Stimulated activated CD8-positive, alpha-beta memory T cell treated with anti-CD3 and anti-CD28 coated beads, Interleukin-4, amount 100 ng/mL, for 24 hours (primary cell): ENCODE measurements around the gene LPIN3.
"Not testable (repeated sequence)": the region's sequence is repeated elsewhere in the genome, so short reads cannot be mapped to it uniquely, and the experiment has no call there.

ENCODE experiments used
- DNase-seq: peaks from one replicate; pipeline ENCODE4 v3.0.0-alpha.2; 2020; ENCODE audit warnings: low read depth

The LPIN3 gene

GRCh38 chr20:41340327-41341055 lies at the start of gene LPIN3:
LPIN3 (plus strand) TSS chr20:41340821; CDS start chr20:41345804, 4,983 bp downstream.
- DNase-seq, result peak; percentile 30

- no peak for DNase-seq
Observed at GRCh38 chr20:41293269-41294037, 47.2 kb upstream of the LPIN3 start.

GRCh38 chr20:41299899-41300298 lies 40.7 kb upstream of the LPIN3 start:
- DNase-seq, result no peak

- DNase-seq, result no peak
Observed at GRCh38 chr20:41300383-41300782, 40.2 kb upstream of the LPIN3 start.

- no peak for DNase-seq
Observed at GRCh38 chr20:41300886-41301285, 39.7 kb upstream of the LPIN3 start.

- DNase-seq, result no peak
Observed at GRCh38 chr20:41304002-41304401, 36.6 kb upstream of the LPIN3 start.

GRCh38 chr20:41304424-41305079 lies 36.1 kb upstream of the LPIN3 start:
- no peak for DNase-seq

GRCh38 chr20:41306061-41306727 lies 34.4 kb upstream of the LPIN3 start:
- DNase-seq, result no peak

GRCh38 chr20:41307021-41307420 lies 33.6 kb upstream of the LPIN3 start:
- no peak for DNase-seq

GRCh38 chr20:41308290-41308711 lies 32.3 kb upstream of the LPIN3 start:
- no peak for DNase-seq

- DNase-seq, result no peak
Observed at GRCh38 chr20:41308726-41309413, 31.8 kb upstream of the LPIN3 start.

- no peak for DNase-seq
Observed at GRCh38 chr20:41309817-41310216, 30.8 kb upstream of the LPIN3 start.

- DNase-seq, result not testable (repeated sequence)
Observed at GRCh38 chr20:41312009-41312408, 28.6 kb upstream of the LPIN3 start.

- DNase-seq, result no peak
Observed at GRCh38 chr20:41314386-41314785, 26.2 kb upstream of the LPIN3 start.

- no peak for DNase-seq
Observed at GRCh38 chr20:41316051-41316450, 24.6 kb upstream of the LPIN3 start.

GRCh38 chr20:41316602-41317545 lies 23.7 kb upstream of the LPIN3 start:
- DNase-seq, result peak; percentile 75

GRCh38 chr20:41317546-41318270 lies 22.9 kb upstream of the LPIN3 start, which contains the start of gene ZHX3:
ZHX3 (minus strand) TSS chr20:41317731; CDS start chr20:41204916, 112,815 bp downstream.
- DNase-seq, result peak; percentile 96

GRCh38 chr20:41318271-41318649 lies 22.4 kb upstream of the LPIN3 start:
- no peak for DNase-seq

- DNase-seq, result no peak
Observed at GRCh38 chr20:41320441-41320840, 20.2 kb upstream of the LPIN3 start.

- DNase-seq, result no peak
Observed at GRCh38 chr20:41320976-41321375, 19.6 kb upstream of the LPIN3 start.
